HL-60 (cell line): ENCODE results near the gene RPS27L.

Source experiments
- GABPA ChIP-seq: IDR thresholded peaks from 2 replicates; pipeline ENCODE4 v1.6.1; 2012; ENCODE audit warnings: low read depth
- POLR2AphosphoS5 ChIP-seq: IDR thresholded peaks from 2 replicates; pipeline ENCODE4 v1.6.1; 2012; ENCODE audit warnings: low read depth
- TF ChIP-seq, protein P1 (sequence below): IDR thresholded peaks from one replicate; pipeline ENCODE4 v1.5.1; 2011; ENCODE audit warnings: low read length, control low read depth, inconsistent platforms; ENCODE audit not compliant: insufficient read depth
- TF ChIP-seq, protein P2 (sequence below): IDR thresholded peaks from 2 replicates; pipeline ENCODE4 v1.6.1; 2012; ENCODE audit warnings: low read depth; ENCODE audit not compliant: insufficient replicate concordance

DNA sequence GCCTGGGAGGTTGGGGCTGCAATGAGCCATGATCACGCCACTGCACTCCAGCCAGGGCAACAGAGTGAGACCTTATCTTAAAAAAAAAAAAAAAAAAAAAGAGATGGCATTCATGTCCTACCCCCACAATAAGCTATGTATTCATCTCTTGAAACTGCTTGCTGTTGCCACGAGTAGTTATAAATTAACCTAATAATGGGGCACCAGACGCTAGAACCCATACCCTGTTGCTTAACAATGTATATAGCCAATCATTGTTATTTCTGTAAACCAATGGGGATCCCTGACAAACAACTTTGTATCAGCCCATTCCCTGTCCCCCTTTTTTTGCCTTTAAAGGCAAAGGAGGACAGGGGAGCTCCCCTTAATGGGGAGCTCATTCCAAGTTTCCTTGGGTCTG is 38.4 kb downstream of the RPS27L start:
- no peak for TF ChIP-seq POLR2AphosphoS5
- TF ChIP-seq, protein P1, sequence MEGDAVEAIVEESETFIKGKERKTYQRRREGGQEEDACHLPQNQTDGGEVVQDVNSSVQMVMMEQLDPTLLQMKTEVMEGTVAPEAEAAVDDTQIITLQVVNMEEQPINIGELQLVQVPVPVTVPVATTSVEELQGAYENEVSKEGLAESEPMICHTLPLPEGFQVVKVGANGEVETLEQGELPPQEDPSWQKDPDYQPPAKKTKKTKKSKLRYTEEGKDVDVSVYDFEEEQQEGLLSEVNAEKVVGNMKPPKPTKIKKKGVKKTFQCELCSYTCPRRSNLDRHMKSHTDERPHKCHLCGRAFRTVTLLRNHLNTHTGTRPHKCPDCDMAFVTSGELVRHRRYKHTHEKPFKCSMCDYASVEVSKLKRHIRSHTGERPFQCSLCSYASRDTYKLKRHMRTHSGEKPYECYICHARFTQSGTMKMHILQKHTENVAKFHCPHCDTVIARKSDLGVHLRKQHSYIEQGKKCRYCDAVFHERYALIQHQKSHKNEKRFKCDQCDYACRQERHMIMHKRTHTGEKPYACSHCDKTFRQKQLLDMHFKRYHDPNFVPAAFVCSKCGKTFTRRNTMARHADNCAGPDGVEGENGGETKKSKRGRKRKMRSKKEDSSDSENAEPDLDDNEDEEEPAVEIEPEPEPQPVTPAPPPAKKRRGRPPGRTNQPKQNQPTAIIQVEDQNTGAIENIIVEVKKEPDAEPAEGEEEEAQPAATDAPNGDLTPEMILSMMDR = no peak
- TF ChIP-seq, protein P2, sequence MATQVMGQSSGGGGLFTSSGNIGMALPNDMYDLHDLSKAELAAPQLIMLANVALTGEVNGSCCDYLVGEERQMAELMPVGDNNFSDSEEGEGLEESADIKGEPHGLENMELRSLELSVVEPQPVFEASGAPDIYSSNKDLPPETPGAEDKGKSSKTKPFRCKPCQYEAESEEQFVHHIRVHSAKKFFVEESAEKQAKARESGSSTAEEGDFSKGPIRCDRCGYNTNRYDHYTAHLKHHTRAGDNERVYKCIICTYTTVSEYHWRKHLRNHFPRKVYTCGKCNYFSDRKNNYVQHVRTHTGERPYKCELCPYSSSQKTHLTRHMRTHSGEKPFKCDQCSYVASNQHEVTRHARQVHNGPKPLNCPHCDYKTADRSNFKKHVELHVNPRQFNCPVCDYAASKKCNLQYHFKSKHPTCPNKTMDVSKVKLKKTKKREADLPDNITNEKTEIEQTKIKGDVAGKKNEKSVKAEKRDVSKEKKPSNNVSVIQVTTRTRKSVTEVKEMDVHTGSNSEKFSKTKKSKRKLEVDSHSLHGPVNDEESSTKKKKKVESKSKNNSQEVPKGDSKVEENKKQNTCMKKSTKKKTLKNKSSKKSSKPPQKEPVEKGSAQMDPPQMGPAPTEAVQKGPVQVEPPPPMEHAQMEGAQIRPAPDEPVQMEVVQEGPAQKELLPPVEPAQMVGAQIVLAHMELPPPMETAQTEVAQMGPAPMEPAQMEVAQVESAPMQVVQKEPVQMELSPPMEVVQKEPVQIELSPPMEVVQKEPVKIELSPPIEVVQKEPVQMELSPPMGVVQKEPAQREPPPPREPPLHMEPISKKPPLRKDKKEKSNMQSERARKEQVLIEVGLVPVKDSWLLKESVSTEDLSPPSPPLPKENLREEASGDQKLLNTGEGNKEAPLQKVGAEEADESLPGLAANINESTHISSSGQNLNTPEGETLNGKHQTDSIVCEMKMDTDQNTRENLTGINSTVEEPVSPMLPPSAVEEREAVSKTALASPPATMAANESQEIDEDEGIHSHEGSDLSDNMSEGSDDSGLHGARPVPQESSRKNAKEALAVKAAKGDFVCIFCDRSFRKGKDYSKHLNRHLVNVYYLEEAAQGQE = no peak
- TF ChIP-seq GABPA = no peak
